GM21737 (cell line): ENCODE results near the gene OLA1.
A peak's percentile ranks its signal among the peaks of the same experiment; 100 is the strongest.

Source experiments
- ATAC-seq: cut with Tn5 transposase; IDR thresholded peaks from one replicate; pipeline ENCODE4 v1.9.1; 2021; ENCODE audit warnings: mild to moderate bottlenecking, moderate library complexity; ENCODE audit not compliant: unreplicated experiment

The OLA1 gene

GRCh38 chr2:174039551-174040416, 208.5 kb downstream of the OLA1 start:
- peak; percentile 92 for ATAC-seq

DNA sequence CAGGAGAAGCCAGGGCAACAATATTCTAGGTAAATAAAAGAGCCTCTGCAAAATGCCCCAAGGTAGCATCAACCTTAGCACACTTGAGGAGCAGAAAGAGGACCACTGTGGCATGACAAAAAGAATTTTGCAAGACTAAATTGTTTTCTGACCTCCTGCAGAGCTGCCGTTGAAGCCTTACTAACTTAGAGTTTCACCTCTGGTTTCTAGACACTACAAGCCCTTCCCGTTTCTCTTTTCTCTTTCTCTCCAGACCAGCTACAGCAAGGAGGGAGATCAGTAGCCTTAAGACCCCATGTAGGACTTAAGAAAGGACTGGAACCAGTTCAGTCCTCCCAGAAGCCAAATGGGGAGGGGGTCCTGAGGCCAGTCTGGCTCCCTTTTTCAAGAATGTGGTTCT, 209.9 kb downstream of the OLA1 start:
- no peak for ATAC-seq

- no peak for ATAC-seq
Measured at GRCh38 chr2:174036825-174037224, 211.5 kb downstream of the OLA1 start.

DNA sequence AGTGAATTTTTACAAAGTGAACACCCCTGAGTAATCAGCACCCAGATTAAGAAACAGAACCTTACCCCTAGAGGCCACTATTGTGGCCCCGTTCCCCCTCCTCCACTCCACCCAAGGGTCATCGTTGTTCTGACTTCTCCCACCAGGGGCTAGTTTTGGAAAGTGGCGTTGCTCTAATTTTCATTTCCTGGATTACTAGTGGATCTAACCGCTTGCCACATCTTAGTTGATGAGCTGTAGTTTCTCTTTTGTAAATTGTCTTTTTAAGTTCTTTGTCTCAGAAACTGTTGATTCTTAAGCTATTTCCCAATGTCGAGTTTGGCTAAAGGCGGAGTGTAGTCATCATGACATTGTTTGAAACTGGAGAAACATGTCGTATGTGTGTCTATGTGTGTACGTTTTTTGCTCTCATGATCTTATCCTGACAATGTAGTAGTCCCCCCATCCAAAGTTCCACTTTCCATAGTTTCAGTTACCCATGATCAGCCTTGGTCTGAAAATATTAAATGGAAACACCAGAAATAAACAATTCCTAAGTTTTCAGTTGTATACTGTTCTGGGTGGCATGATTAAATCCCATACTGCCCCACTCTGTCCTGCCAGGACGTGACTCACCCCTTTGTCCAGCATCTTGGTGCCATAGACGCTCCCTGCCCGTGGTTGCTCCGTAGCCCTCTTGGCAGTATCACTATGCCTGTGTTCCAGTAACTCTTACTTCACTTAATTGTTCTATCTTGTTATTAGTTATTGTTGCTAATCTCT, 212.2 kb downstream of the OLA1 start:
- no peak for ATAC-seq

DNA sequence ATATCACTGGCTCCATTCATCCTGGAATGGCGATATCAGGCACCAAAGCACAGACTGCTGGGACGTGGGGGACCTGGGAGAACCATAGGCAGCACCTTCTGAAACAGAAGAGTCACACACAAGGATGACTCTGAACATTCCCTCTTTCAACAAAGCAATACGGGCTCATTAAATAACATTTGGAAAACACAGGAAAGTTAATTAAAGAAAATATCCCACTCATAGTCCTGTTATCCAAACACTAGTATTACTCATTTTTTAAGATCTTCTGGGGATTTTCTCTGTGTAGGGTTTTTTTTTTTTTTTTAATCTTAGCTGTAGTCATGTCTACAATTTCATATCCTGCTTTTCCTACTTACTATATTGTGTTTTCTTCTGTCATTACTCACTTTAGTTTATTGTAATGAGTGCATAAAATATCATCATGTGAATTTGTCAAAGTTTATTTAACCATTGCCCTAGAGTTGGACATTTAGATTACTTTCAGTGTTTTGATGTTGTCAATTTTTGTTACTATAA, 213.2 kb downstream of the OLA1 start:
- no peak for ATAC-seq

- no peak for ATAC-seq
Measured at GRCh38 chr2:174033163-174033550, 215.2 kb downstream of the OLA1 start.

DNA sequence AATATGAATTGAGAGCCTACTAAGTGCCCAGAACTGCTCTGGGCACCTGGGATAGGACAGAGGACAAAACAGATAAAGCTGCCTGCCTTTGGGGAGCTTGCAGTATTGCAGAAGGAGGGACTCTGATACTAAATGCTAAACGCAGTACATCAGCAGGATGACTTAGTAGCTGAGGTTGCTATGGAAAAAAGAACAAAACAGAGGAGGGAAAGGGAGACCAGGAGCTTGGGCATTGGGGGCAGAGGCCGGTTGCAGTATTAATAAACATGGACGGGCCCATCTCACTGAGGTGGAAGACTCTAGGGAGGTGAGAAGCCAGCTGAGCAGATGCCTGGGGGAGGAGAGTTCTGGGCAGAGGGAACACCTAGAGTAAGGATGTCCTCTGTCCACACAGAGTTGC, 217.1 kb downstream of the OLA1 start:
- no peak for ATAC-seq

- no peak for ATAC-seq
Measured at GRCh38 chr2:174028935-174029334, 219.4 kb downstream of the OLA1 start.

DNA sequence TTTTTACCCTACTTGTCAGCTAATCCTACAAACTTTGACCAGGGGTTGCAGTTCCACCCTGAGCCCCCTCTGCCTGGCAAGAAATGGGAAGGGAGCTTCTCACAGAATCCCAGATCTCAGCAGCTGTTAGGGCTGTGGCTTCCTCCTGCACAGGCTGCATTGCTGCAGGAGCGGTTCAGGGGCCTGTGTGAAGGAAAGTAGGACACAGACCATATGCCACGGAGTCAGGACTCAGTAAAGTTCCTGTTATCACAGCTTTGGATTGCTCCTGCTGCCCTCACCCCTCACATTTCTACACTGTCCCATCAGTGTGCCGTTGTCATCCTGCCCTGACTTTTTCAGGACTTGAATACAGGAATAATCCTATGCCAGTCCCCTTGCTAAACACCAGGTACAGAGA, 220.4 kb downstream of the OLA1 start:
- ATAC-seq = no peak

- ATAC-seq = no peak
Measured at GRCh38 chr2:174026122-174026845, 222.0 kb downstream of the OLA1 start.

GRCh38 chr2:174025271-174026121, 222.8 kb downstream of the OLA1 start:
- no peak for ATAC-seq

GRCh38 chr2:174024524-174025270, 223.6 kb downstream of the OLA1 start:
- ATAC-seq = no peak

GRCh38 chr2:174023591-174024523, 224.5 kb downstream of the OLA1 start:
- no peak for ATAC-seq
